Measurements from ENCODE around the gene ZFYVE21.
"Not testable (repeated sequence)": the region's sequence is repeated elsewhere in the genome, so short reads cannot be mapped to it uniquely, and the experiment has no call there.

The ZFYVE21 gene

DNA sequence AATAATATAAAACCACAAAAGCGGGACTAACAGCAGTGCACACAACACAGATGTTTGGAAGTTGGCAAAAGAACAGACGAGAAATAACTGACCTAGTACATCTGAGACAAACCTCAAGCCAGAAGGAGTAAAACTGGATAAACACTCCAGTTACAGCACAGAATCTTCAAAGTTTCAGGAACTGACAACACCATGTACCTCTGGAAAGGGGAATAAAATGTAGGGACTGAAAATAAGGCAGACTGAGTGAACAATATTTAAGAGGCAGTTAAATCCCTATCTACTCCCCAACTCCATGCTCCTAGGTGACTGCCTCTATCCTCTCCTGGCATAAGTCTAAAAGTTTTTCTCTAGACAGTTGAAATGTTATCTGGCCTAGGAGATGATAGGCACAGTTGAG is 57.9 kb downstream of the ZFYVE21 start:
- H3K27me3 ChIP-seq: no peaks in the 10 kb centered on the region
- TF ChIP-seq, protein P1, sequence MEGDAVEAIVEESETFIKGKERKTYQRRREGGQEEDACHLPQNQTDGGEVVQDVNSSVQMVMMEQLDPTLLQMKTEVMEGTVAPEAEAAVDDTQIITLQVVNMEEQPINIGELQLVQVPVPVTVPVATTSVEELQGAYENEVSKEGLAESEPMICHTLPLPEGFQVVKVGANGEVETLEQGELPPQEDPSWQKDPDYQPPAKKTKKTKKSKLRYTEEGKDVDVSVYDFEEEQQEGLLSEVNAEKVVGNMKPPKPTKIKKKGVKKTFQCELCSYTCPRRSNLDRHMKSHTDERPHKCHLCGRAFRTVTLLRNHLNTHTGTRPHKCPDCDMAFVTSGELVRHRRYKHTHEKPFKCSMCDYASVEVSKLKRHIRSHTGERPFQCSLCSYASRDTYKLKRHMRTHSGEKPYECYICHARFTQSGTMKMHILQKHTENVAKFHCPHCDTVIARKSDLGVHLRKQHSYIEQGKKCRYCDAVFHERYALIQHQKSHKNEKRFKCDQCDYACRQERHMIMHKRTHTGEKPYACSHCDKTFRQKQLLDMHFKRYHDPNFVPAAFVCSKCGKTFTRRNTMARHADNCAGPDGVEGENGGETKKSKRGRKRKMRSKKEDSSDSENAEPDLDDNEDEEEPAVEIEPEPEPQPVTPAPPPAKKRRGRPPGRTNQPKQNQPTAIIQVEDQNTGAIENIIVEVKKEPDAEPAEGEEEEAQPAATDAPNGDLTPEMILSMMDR (IDR thresholded peaks at IDR 0.05): no peak

DNA sequence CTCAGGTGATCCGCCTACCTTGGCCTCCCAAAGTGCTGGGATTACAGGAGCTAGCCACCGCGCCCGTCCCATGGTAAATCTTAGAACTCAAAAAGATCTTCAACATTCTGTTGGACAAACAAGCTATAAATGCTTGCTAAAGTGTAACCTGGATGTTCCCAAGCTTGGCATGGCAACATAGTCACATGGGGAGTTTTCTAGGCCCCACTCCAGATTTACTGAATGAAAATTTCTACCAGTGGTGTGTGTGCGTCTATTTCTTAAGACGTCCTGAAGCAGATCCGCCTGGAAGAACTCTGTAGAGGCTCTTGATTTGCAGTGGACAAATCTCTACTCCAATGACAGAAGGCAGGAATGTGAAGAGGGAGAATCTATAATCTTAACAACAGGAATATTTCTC is 59.9 kb downstream of the ZFYVE21 start:
- TF ChIP-seq, protein P1 (IDR thresholded peaks at IDR 0.05): no peak

More for the DNA sequence above, 57.9 kb downstream of the ZFYVE21 start:
- no peak overlapping the region for H3K27ac ChIP-seq
- H3K4me1 ChIP-seq (ENCODE audit: control insufficient read depth in 1 of 2, insufficient read depth in 1 of 2, low read depth in 1 of 2, low read length in 1 of 2): no peaks in the 10 kb centered on the region
- H3K36me3 ChIP-seq: no peaks in the 10 kb centered on the region
- no peak overlapping the region for H3K4me3 ChIP-seq (ENCODE audit: low read depth in 1 of 2, low read length in 1 of 2)
- no peaks in the 10 kb centered on the region for H3K9me3 ChIP-seq

DNA sequence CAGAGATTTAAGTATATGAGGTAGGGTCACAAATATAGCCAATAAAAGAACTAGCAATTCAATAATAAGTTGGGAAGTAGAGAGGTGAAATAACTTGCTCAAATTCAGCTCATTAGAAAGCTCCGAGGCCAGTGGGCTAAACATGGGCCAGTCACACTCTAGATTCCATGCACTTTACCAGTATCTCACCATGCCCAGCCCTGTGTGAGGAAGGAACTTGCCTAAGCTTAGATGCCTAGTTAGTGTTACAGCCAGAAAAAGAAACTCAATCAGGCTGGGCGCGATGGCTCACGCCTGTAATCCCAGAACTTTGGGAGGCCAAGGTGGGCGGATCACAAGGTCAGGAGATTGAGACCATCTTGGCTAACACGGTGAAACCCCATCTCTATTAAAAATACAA is 60.7 kb downstream of the ZFYVE21 start:
- not testable (repeated sequence) for H3K4me1 ChIP-seq (ENCODE audit: control insufficient read depth in 1 of 2, insufficient read depth in 1 of 2, low read depth in 1 of 2, low read length in 1 of 2); H3K4me3 ChIP-seq (ENCODE audit: low read depth in 1 of 2, low read length in 1 of 2); H3K27me3 ChIP-seq; H3K27ac ChIP-seq; H3K9me3 ChIP-seq; H3K36me3 ChIP-seq

More for the DNA sequence above, 59.9 kb downstream of the ZFYVE21 start:
- Histone ChIP-seq H3K9me3 (no peaks in the 10 kb centered on the region), H3K27ac (no peak overlapping the region), H3K27me3 (no peaks in the 10 kb centered on the region), H3K36me3 (no peaks in the 10 kb centered on the region), H3K4me1 (ENCODE audit: control insufficient read depth in 1 of 2, insufficient read depth in 1 of 2, low read depth in 1 of 2, low read length in 1 of 2) (no peaks in the 10 kb centered on the region), H3K4me3 (ENCODE audit: low read depth in 1 of 2, low read length in 1 of 2) (no peak overlapping the region)

DNA sequence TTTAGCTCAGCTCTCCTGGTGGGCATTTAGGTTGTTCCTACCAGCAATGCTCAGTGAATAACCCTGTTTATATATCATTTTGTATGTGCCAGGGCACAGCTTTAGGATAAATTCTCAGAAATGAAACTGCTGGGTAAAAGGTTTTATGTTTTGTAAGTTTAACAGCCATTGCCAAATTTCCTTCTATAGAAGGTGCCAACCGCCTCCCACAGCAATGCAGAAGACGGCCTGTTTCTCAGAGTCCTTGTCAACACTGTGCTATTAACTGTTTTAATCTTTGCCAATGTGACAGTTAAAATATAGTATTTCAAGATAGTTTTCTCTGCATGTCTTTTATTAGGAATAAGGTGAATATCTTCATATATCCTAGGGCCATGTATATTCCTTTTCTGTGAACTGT is 66.8 kb downstream of the ZFYVE21 start:
- H3K4me1 ChIP-seq (ENCODE audit: control insufficient read depth in 1 of 2, insufficient read depth in 1 of 2, low read depth in 1 of 2, low read length in 1 of 2): peaks cover 6 to 8% of the 10 kb centered on the region in 2 experiments
- H3K36me3 ChIP-seq: no peaks in the 10 kb centered on the region
- H3K27ac ChIP-seq: no peak overlapping the region
- no peaks in the 10 kb centered on the region for H3K27me3 ChIP-seq
- no peak overlapping the region for H3K4me3 ChIP-seq (ENCODE audit: low read depth in 1 of 2, low read length in 1 of 2)
- no peaks in the 10 kb centered on the region for H3K9me3 ChIP-seq
- TF ChIP-seq, protein P1 (IDR thresholded peaks at IDR 0.05): no peak
